Brain microvascular endothelial cell (primary cell): ENCODE data around the gene PCDHGA7.
A peak's percentile ranks its signal among the peaks of the same experiment; 100 is the strongest.
"Not testable (repeated sequence)": the region's sequence is repeated elsewhere in the genome, so short reads cannot be mapped to it uniquely, and the experiment has no call there.

ENCODE experiments used
- DNase-seq: peaks from one replicate; pipeline ENCODE4 v3.0.0-alpha.2; 2020
- H3K27ac ChIP-seq: fragments of 250-450 bp; sonication (Bioruptor Pico); 2 replicates; pipeline ENCODE4 v1.5.1; 2020; ENCODE audit warnings: mild to moderate bottlenecking, moderate library complexity
- H3K27me3 ChIP-seq: fragments of 250-450 bp; sonication (Bioruptor Pico); replicated peaks from 2 replicates; pipeline ENCODE4 v1.5.1; 2020; ENCODE audit warnings: mild to moderate bottlenecking
- H3K36me3 ChIP-seq: fragments of 250-450 bp; sonication (Bioruptor Pico); replicated peaks from 2 replicates; pipeline ENCODE4 v1.5.1; 2020; ENCODE audit warnings: mild to moderate bottlenecking
- H3K4me3 ChIP-seq: 2 replicates; pipeline ENCODE4 v1.5.1; 2011; ENCODE audit warnings: low read depth, mild to moderate bottlenecking, control low read depth, low read length, moderate library complexity
- in situ Hi-C: cut with HindIII; loops from 2 replicates; pipeline ENCODE4 v1.10.0; 2017; ENCODE audit warnings: low sequenced_read_pairs, low pct_ligation_motif_present
- TF ChIP-seq, protein P1 (sequence below): IDR thresholded peaks from 2 replicates; pipeline ENCODE4 v1.5.1; 2011; ENCODE audit warnings: low read depth, mild to moderate bottlenecking, moderate library complexity, low read length, control low read depth, inconsistent platforms; ENCODE audit errors: missing control alignments

PCDHGA7 gene

DNA sequence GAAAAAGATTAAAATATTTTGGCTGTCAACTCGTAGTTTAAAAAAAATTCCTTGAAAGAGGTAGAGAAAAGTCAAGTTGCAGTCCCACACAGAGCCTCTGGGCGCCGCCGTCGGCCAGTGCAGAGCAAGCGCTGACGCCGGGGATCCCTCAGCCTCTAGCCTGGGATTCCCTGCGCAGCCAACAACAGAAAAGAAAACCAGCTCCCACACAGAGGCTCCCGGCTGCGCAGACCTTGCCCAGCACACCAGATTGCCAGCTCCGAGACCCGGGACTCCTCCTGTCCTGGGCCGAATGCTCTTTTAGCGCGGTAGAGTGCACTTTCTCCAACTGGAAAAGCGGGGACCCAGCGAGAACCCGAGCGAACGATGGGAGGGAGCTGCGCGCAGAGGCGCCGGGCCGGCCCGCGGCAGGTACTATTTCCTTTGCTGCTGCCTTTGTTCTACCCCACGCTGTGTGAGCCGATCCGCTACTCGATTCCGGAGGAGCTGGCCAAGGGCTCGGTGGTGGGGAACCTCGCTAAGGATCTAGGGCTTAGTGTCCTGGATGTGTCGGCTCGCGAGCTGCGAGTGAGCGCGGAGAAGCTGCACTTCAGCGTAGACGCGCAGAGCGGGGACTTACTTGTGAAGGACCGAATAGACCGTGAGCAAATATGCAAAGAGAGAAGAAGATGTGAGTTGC, 35.1 kb downstream of the PCDHGA7 start, which contains the start of gene PCDHGB7:
PCDHGB7 (plus strand) TSS at position 184 of the 679 bp plus-strand sequence; CDS start at position 367, 183 bp downstream.
- not testable (repeated sequence) for H3K27me3 ChIP-seq, H3K36me3 ChIP-seq
- peak; percentile 74 for DNase-seq
- Histone ChIP-seq H3K4me3 (peak within 1 kb of the TSS; percentile 54), H3K27ac (peak within 1 kb of the TSS; percentile 48)
- in situ Hi-C loops, result loop anchor here (25.0 kb wide), 1 partner anchor 95 kb away; no protein-coding TSS in a partner anchor
- TF ChIP-seq, protein P1, sequence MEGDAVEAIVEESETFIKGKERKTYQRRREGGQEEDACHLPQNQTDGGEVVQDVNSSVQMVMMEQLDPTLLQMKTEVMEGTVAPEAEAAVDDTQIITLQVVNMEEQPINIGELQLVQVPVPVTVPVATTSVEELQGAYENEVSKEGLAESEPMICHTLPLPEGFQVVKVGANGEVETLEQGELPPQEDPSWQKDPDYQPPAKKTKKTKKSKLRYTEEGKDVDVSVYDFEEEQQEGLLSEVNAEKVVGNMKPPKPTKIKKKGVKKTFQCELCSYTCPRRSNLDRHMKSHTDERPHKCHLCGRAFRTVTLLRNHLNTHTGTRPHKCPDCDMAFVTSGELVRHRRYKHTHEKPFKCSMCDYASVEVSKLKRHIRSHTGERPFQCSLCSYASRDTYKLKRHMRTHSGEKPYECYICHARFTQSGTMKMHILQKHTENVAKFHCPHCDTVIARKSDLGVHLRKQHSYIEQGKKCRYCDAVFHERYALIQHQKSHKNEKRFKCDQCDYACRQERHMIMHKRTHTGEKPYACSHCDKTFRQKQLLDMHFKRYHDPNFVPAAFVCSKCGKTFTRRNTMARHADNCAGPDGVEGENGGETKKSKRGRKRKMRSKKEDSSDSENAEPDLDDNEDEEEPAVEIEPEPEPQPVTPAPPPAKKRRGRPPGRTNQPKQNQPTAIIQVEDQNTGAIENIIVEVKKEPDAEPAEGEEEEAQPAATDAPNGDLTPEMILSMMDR, result peak; percentile 84

DNA sequence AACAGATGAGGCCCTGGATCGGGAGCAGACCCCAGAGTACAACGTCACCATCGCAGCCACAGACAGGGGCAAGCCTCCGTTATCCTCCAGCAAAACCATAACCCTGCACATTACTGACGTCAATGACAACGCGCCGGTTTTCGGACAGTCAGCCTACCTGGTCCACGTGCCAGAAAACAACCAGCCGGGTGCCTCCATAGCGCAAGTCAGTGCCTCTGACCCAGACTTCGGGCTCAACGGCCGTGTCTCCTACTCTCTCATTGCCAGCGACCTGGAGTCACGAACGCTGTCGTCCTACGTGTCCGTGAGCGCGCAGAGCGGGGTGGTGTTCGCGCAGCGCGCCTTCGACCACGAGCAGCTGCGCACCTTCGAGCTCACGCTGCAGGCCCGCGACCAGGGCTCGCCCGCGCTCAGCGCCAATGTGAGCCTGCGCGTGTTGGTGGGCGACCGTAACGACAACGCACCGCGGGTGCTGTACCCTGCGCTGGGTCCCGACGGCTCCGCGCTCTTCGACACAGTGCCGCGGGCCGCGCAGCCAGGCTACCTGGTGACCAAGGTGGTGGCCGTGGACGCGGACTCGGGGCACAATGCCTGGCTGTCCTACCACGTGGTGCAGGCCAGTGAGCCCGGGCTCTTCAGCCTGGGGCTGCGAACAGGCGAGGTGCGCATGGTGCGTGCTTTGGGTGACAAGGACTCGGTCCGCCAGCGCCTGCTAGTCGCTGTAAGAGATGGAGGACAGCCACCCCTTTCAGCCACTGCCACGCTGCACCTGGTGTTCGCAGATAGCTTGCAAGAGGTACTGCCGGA, 36.7 kb downstream of the PCDHGA7 start:
- no peak overlapping the region for H3K4me3 ChIP-seq
- in situ Hi-C loops, result loop anchor here (25.0 kb wide), 1 partner anchor 93 kb away; no protein-coding TSS in a partner anchor
- DNase-seq, result no peak
- TF ChIP-seq, protein P1, result no peak
- no peaks in the 10 kb centered on the region for H3K27me3 ChIP-seq
- no peaks in the 10 kb centered on the region for H3K36me3 ChIP-seq
- H3K27ac ChIP-seq, result no peak overlapping the region

DNA sequence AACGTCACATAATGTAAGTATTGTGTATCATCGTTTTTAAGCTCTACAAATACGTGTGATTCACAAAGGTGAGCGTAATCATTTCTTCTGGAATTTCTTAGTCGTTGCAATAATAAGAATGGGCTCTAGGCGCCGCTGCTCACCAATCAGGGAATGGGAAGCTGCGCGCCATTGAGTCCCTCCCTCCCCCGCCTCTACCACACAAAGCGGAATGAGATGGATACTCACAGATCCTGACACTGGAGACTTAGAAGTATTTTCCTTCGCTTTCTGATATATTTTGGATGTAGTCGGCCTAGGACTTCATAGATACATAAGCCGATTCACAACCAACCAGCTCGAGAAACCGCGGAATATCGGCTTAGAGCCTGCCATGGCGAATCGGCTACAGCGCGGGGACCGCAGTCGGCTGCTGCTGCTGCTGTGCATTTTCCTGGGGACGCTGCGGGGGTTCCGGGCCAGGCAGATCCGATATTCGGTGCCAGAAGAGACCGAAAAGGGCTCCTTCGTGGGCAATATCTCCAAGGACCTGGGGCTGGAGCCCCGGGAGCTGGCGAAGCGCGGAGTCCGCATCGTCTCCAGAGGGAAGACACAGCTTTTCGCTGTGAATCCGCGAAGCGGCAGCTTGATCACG, 38.4 kb downstream of the PCDHGA7 start, which contains the start of gene PCDHGA11:
PCDHGA11 (plus strand) TSS at position 197 of the 634 bp plus-strand sequence; CDS start at position 374, 177 bp downstream.
- H3K4me3 ChIP-seq, result peak within 1 kb of the TSS; percentile 62
- no peak within 1 kb of the TSS for H3K27ac ChIP-seq
- no peaks in the 10 kb centered on the region for H3K36me3 ChIP-seq
- TF ChIP-seq, protein P1, result peak; percentile 74
- DNase-seq, result peak; percentile 60
- no peaks in the 10 kb centered on the region for H3K27me3 ChIP-seq
- in situ Hi-C loops, result loop anchor here (25.0 kb wide), 1 partner anchor 91 kb away; no protein-coding TSS in a partner anchor

DNA sequence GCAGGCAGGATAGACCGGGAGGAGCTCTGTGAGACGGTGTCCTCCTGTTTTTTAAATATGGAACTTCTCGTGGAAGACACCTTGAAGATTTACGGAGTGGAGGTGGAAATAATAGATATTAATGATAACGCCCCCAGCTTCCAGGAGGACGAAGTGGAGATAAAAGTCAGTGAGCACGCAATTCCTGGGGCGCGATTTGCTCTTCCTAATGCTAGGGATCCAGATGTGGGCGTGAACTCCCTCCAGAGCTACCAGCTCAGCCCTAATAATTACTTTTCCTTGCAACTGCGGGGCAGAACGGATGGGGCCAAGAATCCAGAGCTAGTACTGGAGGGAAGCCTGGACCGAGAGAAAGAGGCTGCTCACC, 38.9 kb downstream of the PCDHGA7 start:
- Histone ChIP-seq H3K27ac (no peak overlapping the region), H3K36me3 (no peaks in the 10 kb centered on the region), H3K4me3 (peak overlapping the region; percentile 62), H3K27me3 (no peaks in the 10 kb centered on the region)
- in situ Hi-C loops, result loop anchor here (25.0 kb wide), 1 partner anchor 91 kb away; no protein-coding TSS in a partner anchor
- DNase-seq, result no peak
- TF ChIP-seq, protein P1, result no peak

DNA sequence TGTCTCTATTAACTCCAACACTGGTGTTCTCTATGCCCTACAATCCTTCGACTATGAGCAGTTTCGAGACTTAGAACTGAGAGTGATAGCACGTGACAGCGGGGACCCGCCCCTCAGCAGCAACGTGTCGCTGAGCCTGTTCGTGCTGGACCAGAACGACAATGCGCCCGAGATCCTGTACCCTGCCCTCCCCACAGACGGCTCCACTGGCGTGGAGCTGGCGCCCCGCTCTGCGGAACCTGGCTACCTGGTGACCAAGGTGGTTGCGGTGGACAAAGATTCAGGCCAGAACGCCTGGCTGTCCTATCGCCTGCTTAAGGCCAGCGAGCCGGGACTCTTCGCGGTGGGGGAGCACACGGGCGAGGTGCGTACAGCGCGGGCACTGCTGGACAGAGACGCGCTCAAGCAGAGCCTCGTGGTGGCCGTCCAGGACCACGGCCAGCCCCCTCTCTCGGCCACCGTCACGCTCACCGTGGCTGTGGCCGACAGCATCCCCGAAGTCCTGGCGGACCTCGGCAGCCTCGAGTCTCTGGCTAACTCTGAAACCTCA, 40.3 kb downstream of the PCDHGA7 start:
- Histone ChIP-seq H3K27me3 (no peaks in the 10 kb centered on the region), H3K36me3 (no peaks in the 10 kb centered on the region), H3K4me3 (no peak overlapping the region), H3K27ac (no peak overlapping the region)
- no peak for DNase-seq
- in situ Hi-C loops, result loop anchor here (25.0 kb wide), 1 partner anchor 89 kb away; no protein-coding TSS in a partner anchor
- TF ChIP-seq, protein P1, result no peak
